Adipocyte (in vitro differentiated cells): ENCODE measurements around the gene FZR1.

ENCODE experiments used
- DNase-seq: peaks from one replicate; pipeline ENCODE4 v3.0.0-alpha.2; 2015; ENCODE audit warnings: low read depth
- H3K27me3 ChIP-seq: replicated peaks from 2 replicates; pipeline ENCODE4 v1.7.0; 2013; ENCODE audit warnings: mild to moderate bottlenecking, low read length, moderate library complexity; ENCODE audit not compliant: control insufficient read depth, insufficient read depth
- H3K36me3 ChIP-seq: 2 replicates; pipeline ENCODE4 v1.7.0; 2013; ENCODE audit warnings: low read length, mild to moderate bottlenecking, moderate library complexity; ENCODE audit not compliant: control insufficient read depth, insufficient read depth, severe bottlenecking
- H3K4me1 ChIP-seq: 2 replicates; pipeline ENCODE4 v1.7.0; 2013; ENCODE audit warnings: mild to moderate bottlenecking, low read length, moderate library complexity; ENCODE audit not compliant: control insufficient read depth, insufficient read depth
- H3K4me3 ChIP-seq: 2 replicates; pipeline ENCODE4 v1.7.0; 2013; ENCODE audit warnings: mild to moderate bottlenecking, low read length, moderate library complexity
- H3K9ac ChIP-seq: 2 replicates; pipeline ENCODE4 v1.7.0; 2013; ENCODE audit warnings: mild to moderate bottlenecking, low read length, moderate library complexity
- H3K9me3 ChIP-seq: 2 replicates; pipeline ENCODE4 v1.7.0; 2013; ENCODE audit warnings: mild to moderate bottlenecking, low read length, moderate library complexity; ENCODE audit not compliant: control insufficient read depth

Gene FZR1

GRCh38 chr19:3477506-3477905, 28.6 kb upstream of the FZR1 start:
- Histone ChIP-seq H3K36me3 (no peaks in the 10 kb centered on the region), H3K4me3 (no peak overlapping the region), H3K9me3 (no peaks in the 10 kb centered on the region), H3K4me1 (no peaks in the 10 kb centered on the region), H3K9ac (no peak overlapping the region), H3K27me3 (peaks cover 32% of the 10 kb centered on the region)
- DNase-seq, result no peak

DNA sequence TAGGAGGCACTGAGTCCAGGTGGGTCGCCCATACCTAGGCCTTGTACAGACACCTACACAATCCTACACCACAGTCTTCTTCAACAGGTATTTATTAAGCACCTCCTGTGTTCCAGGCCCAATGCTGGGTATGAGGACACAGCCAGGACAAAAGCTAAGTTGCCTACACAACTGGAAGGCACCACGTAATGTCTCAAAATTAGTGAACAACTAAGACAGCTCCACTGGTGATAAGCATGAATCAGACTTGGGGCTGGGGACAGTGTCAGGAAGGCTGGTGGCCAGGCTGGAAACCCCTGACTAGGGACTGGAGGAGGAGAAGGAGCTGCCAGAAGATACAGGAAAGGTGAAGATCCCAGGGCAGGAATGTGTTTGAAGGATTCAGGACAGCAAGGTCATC, 28.2 kb upstream of the FZR1 start:
- Histone ChIP-seq H3K27me3 (peaks cover 34% of the 10 kb centered on the region), H3K9me3 (no peaks in the 10 kb centered on the region), H3K9ac (no peak overlapping the region), H3K36me3 (no peaks in the 10 kb centered on the region), H3K4me1 (no peaks in the 10 kb centered on the region), H3K4me3 (no peak overlapping the region)
- no peak for DNase-seq

DNA sequence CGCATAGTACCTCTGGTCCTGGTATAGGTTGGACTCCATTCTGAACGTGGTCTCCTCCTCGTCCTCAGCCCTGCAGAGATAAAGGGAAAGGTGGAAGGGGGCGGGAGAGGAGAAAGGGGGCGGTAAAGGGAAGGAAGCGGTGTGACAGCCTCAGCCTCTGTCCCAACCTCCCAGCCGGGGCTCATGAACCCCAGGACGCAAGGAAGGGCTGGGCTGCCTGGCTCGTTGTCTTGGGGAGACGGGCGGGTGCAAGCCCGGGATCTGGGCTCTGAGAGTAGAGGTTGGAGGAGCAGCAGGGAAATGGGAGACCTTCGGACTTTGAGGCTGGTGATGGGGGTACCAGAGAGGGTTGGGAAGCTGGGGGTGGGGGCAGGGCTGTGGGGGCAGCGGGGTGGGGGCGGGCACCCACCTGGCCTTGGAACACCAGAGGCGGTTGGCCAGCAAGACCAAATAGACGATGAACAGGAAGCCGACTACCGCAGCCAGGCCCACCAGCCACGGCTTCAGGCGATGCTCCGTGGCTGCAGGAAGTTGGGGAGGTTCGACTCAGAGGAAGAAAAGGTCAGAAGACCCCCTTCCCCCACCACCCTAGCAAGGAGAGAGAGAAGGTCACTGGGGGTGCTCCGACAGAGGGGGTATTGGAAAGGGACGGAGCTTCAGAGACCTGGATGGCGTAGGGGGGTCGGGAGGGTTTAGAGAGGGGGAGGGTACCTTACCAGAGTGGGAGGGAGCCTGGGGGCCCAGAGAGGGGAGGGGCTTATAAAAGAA, 27.5 kb upstream of the FZR1 start:
- H3K9me3 ChIP-seq, result no peaks in the 10 kb centered on the region
- no peak overlapping the region for H3K9ac ChIP-seq
- no peaks in the 10 kb centered on the region for H3K4me1 ChIP-seq
- no peak overlapping the region for H3K4me3 ChIP-seq
- peaks cover 39% of the 10 kb centered on the region for H3K27me3 ChIP-seq
- no peaks in the 10 kb centered on the region for H3K36me3 ChIP-seq
- no peak for DNase-seq

DNA sequence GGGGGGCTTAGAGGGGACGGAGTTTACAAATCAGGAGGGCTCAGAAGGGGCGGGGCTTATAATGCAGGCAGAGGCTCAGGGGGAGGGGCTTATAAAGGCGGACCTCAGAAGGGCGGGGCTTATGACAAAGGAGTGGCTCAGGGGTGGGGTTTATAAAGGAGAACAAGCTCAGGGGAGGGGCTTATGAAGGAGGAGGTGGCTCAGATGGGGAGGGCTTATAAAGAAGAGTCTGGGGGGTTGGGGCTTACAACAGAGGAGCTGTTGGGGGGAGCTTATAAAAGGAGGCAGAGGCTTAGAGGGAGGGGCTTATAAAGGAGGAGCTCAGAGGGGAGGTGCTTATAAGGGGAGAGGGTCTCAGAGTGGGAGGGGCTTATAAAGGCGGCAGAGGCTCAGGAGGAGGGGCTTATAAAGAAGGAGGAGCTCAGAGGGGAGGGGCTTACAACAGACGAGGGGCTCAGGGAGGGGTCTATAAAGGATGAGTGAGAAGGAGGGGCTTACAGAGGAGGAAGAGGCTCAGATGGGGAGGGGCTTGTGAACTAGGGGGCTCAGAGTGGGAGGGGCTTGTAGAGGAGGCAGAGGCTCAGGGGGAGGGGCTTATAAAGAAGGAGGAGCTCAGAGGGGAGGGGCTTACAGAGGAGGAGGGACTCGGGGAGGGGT, 26.8 kb upstream of the FZR1 start:
- Histone ChIP-seq H3K4me3 (no peak overlapping the region), H3K36me3 (no peaks in the 10 kb centered on the region), H3K27me3 (peaks cover 40% of the 10 kb centered on the region), H3K4me1 (no peaks in the 10 kb centered on the region), H3K9ac (no peak overlapping the region), H3K9me3 (no peaks in the 10 kb centered on the region)
- DNase-seq, result peak; percentile 39

- Histone ChIP-seq H3K9ac (no peak overlapping the region), H3K27me3 (peaks cover 44% of the 10 kb centered on the region), H3K4me3 (no peak overlapping the region), H3K9me3 (no peaks in the 10 kb centered on the region), H3K36me3 (no peaks in the 10 kb centered on the region), H3K4me1 (no peaks in the 10 kb centered on the region)
- DNase-seq, result no peak
Observed at GRCh38 chr19:3479834-3480215, 26.3 kb upstream of the FZR1 start.

DNA sequence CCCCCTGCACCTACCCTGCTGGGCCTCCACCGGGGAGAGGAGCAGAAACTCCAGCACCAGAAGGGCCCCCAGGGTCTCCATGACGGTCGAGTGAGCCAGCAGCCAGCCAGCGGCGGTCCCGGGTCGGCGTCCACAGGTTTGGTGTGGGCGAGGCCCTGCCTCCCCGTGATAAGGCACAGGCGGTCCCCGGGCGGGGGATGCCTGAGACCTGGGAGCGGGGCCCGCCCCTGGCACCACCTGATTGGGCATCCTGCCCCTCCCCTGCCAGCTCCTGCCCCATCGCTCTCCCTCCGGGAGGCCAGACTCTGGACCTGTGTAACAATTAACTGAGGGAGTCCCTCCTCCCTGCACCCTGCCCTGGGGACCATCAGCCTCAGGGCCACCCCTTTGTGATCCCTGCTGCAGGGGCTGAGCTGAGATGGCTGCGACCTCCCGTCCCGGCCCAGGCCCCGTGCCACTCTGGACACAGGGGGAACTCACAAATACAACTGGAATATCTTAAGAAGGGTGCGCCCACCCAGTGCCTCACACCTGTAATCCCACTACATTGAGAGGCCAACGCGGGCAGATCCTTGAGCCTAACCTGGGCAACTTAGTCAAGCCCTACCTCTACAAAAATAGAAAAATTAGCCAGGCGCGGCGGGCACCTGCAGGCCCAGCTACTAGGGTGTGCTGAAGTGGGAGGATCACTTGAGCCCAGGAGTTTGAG, 25.6 kb upstream of the FZR1 start, which contains the start of gene SMIM24:
Gene SMIM24 (minus strand): TSS at position 143 of the 709 bp plus-strand sequence. CDS start 62 bp downstream, at position 81.
- Histone ChIP-seq H3K27me3 (peaks cover 44% of the 10 kb centered on the region), H3K36me3 (no peaks in the 10 kb centered on the region), H3K9me3 (no peaks in the 10 kb centered on the region), H3K4me3 (no peak within 1 kb of the TSS), H3K4me1 (no peaks in the 10 kb centered on the region), H3K9ac (no peak within 1 kb of the TSS)
- DNase-seq, result no peak

DNA sequence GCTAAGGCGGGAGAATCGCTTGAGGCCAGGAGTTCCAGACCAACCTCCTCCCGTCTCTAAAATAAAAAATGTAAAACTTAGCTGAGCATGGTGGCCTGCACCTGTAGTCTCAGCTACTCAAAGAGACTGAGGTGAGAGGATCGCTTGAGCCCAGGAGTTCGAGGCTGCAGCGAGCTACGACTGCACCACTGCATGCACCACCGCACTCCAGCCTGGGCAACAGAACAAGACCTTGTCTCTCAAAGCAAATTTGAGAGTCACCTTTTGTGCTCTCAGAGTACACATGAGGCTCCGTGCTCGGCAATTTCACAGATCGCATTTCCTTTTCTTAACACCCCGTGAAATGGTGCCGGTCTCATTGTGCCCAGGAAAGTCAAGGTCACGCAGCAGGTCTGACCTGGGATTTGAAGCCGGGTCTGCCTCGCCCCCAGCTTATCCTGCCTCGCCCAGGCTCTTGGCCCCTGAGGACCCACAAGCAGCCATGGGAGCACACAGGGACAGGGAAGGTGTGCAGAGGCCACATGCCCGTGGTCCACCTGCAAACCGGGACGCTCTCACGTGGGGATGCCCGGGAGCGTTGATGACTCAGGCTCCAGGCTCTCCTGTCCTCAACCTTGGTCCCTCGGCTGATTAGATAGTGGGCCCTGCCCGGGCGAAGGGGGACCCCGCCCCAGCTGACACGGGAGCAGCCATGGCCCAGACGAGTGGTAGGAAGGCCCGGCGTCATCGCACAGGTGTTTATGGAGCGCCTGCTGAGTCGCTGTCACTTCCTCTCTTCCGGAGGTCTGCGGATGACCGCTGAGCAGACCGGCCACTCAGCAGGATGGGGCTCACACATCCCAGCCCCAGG, 24.6 kb upstream of the FZR1 start:
- Histone ChIP-seq H3K27me3 (peaks cover 44% of the 10 kb centered on the region), H3K4me1 (no peaks in the 10 kb centered on the region), H3K9me3 (no peaks in the 10 kb centered on the region), H3K36me3 (no peaks in the 10 kb centered on the region), H3K4me3 (no peak overlapping the region), H3K9ac (no peak overlapping the region)
- DNase-seq, result no peak

GRCh38 chr19:3482507-3483225, 23.4 kb upstream of the FZR1 start:
- Histone ChIP-seq H3K27me3 (peaks cover 44% of the 10 kb centered on the region), H3K4me1 (no peaks in the 10 kb centered on the region), H3K9me3 (no peaks in the 10 kb centered on the region), H3K9ac (no peak overlapping the region), H3K4me3 (no peak overlapping the region), H3K36me3 (no peaks in the 10 kb centered on the region)
- no peak for DNase-seq

- no peak within 1 kb of the TSS for H3K4me3 ChIP-seq
- no peaks in the 10 kb centered on the region for H3K9me3 ChIP-seq
- H3K4me1 ChIP-seq, result no peaks in the 10 kb centered on the region
- peaks cover 38% of the 10 kb centered on the region for H3K27me3 ChIP-seq
- no peaks in the 10 kb centered on the region for H3K36me3 ChIP-seq
- DNase-seq, result no peak
- no peak within 1 kb of the TSS for H3K9ac ChIP-seq
Observed at GRCh38 chr19:3483226-3483628, 22.9 kb upstream of the FZR1 start, which contains the start of gene SMIM44. Gene SMIM44, minus strand, starts transcription at chr19:3483441. Its CDS starts 38 bp downstream, at chr19:3483403.

GRCh38 chr19:3491396-3492119, 14.6 kb upstream of the FZR1 start:
- Histone ChIP-seq H3K4me1 (no peaks in the 10 kb centered on the region), H3K27me3 (no peaks in the 10 kb centered on the region), H3K9me3 (no peaks in the 10 kb centered on the region), H3K36me3 (peaks cover 18% of the 10 kb centered on the region), H3K4me3 (no peak overlapping the region), H3K9ac (no peak overlapping the region)
- DNase-seq, result no peak
